ENCODE measurements around the gene TAS2R7.

DNA sequence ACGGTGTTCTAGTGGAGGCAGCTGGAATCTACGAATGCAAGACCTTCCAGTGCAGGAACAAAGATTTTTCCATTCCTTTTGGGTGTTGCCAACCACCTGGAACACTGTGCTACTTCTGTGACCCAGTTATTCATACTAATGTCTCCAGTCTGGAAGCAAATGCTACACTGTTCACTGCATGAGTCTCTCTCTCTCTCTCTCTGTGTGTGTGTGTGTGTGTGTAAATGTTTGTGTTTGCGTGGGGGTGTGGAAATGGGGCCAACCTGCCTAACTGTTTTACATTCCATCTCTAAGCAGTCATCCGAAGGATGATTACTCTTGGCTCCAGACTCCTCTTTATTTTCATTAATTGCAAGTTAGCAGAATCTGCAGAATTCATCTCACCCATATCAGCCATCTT, 49.4 kb downstream of the TAS2R7 start:
- TF ChIP-seq POLR2A (IDR thresholded peaks at IDR 0.05; ENCODE audit: low read depth, low read length) (no peak), TAF1 (IDR thresholded peaks at IDR 0.05; ENCODE audit: borderline replicate concordance, low read depth, low read length) (no peak), POLR2AphosphoS5 (IDR thresholded peaks at IDR 0.05; ENCODE audit: low read depth, low read length) (no peak)
